HG02610 (cell line): Measurements from ENCODE around the gene FAM25C.
"Not testable (repeated sequence)": the region's sequence is repeated elsewhere in the genome, so short reads cannot be mapped to it uniquely, and the experiment has no call there.

Experiments
- ATAC-seq: cut with Tn5 transposase; IDR thresholded peaks from one replicate; pipeline ENCODE4 v1.9.1; 2021; ENCODE audit warnings: mild to moderate bottlenecking, moderate library complexity; ENCODE audit not compliant: unreplicated experiment

The FAM25C gene

DNA sequence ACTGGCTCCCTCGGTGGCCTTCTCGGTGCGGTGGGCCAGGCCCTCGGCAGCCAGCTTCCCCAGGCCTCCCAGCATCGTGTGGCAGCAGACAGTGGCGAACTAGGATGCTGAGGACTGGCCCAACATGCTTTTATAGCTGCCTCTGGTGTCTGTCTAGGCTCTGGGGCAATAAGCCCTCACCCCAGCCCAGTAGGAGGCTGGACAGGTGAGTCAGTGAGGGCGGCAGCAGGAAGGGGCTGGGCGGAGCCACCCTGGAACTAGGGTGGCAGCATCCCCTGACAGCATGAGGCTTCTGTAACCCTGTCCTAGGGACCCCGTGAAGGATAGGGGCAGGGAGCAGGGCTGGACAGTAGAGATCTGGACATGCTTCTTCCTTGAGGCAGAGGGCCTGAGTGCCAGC is at the start of gene FAM25C:
FAM25C (minus strand) TSS at position 101 of the 400 bp plus-strand sequence; CDS start at position 75, 26 bp downstream.
- ATAC-seq = not testable (repeated sequence)

DNA sequence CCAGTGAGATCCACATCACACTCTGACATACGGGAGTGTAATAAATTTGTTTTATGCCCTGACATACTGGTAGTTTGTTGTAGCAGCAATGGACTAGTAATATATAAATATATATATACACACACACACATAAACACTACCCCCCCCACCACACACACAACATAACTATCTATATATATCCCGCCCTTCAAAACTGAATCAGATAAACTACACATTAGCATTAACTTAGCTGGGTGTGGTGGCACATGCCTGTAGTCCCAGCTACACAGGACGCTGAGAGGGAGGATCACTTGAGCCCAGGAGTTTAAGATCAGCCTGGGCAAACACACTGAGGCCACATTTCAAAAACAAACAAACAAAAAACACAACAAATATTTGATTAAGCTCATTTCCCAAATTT is 45.0 kb upstream of the FAM25C start:
- not testable (repeated sequence) for ATAC-seq

DNA sequence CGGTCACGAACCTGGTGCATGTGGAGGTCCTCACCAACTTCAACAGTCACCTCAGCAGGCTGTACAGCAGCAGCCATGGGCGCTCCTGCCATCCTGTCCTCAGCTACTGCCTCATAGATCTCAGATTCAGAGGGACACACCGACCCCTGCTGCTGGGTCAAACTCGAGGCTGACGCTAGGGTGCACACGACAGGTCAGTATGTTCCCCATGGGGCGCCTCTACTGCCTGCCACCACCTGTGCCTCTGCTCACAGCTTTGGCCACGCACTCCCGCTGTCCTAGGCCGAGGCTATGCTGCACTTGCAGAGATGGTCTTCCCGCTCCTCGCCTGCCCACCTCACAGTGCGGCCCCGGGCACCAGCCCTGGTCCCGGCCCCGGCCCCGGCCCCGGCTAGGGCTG is 31.8 kb upstream of the FAM25C start:
- not testable (repeated sequence) for ATAC-seq

DNA sequence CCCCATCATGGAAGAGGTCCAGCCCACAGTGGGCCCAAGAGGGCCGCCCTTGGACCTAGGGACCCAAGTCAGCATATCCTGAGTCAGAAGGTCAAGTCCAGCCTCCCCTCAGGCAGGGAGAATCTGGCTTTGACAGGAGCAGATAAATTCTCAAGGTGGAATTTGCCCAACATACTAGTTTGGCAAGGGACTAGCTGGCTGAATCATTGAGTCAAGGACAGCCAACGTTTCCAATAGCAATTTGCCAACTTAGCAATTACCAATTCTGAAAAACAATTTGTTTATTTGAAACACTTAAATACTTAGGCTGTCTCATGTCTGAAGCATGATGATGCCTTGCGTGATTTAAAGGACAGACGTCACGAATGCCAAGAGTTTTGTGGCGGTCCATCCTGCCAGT is 2.7 kb upstream of the FAM25C start:
- ATAC-seq = not testable (repeated sequence)

DNA sequence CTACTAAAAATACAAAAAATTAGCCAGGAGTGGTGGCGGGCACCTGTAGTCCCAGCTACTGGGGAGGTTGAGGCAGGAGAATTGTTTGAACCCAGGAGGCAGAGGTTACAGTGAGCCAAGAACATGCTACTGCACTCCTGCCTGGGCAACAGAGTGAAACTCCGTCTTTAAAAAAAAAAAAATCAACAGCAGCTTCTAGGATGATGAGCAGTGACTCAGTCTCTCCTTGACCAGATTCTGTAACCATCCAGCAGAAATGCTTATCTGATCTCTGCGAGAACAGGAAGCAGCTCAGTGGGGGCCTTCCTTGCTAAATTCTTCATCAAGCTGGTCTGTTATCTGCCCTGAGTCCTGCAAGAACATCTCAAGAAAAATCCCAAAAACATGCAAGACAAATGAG is 5.5 kb downstream of the FAM25C start:
- not testable (repeated sequence) for ATAC-seq

DNA sequence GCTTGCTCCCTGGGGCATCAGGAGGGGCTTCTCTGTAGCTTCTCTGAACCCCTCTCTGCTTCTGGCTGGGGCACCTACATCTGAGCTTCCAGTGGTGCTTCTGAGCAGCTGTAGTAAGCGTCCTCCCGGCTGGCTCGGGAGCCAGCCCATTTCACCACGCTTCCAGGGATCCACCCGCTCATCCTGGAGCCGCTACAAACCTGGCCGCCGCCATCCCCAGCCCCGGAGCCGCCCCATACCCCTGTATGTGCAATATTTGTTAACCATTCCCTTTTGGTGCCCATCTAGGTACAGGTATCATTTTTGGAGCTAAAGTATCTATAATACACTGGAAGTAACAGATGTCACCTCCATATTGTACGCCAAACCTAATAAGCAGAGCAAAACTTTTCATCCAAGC is 7.0 kb downstream of the FAM25C start:
- not testable (repeated sequence) for ATAC-seq

DNA sequence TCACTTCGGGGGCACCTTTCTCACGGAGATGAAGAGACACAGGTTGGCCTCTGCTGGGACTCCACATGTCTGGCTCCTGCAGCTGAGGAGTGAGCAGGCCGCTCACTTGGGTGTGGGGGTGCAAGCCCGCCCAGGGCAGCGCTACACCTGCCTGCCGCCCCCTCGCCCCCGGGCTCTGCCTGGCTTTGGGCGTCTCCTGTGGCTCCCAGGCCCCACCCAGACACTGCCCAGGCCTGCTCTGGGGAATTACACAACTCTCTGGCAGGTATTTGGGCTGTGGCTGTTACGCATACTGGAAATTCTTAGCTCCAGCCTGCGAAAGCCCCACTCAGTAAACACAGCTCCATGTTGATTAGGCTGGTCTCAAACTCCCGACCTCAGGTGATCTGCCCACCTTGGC is 7.9 kb downstream of the FAM25C start:
- ATAC-seq = not testable (repeated sequence)

DNA sequence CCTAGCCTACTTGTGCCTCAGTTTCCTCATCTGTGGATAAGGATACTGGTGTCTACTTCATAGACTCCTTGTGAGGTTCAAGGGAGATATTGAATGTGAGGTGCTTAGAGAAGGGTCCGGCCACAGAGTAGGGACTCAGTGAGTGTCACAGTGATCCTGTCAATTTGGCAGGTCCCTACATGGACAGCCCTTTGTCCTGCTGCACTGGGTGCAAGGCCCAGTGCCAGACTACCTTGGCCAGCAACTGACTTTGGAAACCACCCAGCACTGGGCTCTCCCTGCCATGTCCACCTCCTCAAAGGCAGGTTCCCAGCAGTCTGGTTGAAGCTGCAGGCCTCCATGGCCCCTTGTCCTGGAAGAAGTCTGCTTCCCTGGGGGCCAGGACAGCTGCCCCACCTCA is 9.5 kb downstream of the FAM25C start:
- not testable (repeated sequence) for ATAC-seq

DNA sequence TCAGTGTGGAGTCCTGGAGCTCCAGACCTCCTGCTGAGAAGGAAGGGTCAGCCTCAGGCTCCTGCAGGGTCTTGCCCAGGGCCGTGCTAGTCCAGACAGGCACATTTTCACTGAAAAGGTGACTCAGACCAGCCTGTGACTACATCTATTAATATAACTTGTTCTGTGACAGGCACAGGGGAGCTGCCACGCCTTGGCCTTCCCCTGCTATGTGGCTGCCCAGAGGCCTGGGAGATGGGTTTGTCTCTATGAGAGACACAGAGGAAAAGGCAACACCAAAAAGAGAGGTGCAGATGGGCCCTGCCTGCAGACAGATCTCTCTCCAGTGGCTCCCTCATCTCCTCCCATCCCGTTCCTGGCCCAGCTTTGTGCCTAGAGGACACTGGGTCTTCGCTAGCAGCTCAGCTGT is 10.0 kb downstream of the FAM25C start:
- not testable (repeated sequence) for ATAC-seq

DNA sequence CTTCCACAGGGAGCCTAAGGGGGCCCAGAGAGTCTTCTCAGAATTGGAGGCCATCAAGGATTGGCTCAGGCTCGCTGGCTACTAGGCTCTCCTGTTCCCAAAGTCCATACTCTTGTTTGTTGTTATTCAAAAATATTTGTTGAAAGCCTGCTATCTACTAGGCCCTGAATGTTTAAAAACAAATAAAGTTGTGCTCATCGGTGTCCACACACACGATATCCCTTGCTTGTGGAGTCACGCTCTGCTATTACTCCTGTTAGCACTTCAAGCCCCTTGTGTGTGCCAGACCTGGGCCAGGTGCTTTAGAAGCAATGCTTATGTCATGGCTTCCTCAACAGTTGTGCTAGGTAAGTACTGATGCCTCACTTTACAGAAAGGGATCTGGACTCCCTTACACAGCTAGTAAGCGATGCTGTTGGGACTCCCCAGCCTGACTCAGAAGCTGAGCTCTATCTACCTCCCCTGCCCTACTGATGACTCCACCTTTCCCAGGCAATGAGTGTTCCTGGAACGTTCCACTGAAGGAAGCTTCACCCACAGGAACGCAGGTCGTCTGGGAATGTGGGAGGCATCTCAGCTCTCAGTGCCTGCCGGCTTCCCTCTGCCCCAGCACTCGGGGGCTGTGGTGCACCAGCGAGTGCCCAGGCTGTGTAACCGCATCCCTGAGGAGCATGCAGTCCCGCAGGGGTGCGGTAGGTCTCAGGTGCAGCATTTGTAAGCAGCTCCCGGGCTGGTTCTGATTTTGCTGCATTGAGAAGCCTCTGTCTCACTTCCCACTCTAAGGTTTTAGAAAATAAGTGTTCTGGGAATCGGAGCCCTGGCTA is 10.7 kb downstream of the FAM25C start:
- not testable (repeated sequence) for ATAC-seq

DNA sequence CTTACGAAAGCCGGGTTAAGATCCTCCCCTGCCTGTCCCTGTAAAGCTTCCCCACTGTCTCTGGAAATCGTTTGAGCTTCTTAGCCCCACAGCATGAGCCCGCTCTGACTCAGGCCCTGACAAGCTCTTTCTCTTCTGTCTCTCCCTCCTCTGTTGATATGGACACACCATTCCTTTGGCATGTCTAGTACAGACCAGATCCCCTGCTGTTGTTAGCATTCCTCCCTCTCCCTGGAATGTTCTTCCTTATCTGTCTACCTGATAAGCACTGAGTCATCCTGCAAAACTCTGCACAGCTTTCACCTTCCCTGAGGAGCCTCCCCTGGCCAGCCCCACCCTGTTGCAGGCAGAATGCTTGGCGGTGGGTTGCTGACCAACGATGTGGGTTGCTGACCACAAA is 11.6 kb downstream of the FAM25C start:
- not testable (repeated sequence) for ATAC-seq

DNA sequence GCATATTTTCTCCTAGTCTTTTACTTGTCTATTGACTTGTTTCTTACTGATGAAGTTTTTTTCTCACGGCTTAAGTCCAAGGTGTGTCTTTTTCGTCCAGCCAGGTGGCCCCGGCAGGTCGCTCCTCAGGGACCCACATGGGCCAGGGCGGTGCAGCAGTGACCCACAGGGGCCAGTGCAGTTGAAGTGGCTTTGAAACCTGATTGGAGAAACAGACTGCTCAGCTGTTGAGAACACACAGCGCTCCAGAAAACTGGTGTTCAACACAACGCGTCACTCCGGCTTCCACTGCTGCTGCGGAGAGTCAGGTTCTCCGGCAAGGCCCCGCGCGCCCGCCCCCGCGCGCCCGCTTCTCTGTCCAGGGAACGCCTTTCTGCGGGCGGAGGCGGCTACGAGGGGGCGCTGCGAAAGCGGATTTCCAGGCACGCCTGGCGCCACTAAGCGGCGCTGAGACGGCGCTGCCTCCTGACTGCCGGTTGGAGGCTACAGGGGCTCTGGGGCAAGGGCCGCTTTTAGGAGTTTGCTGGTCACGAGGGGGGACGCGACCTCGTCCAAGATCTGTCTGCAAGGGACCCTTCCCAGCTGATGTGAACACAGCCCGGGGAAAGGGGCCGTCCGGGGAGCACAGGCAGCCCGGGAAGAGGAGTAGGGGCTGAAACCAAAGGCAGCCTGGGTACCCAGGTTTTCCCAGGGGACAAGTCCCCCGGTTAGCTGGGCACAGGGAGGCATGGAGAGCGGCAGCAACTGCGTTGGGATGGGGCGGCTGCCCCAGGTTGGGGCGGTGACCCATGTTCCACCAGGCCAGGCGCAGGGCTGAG is 13.0 kb downstream of the FAM25C start:
- not testable (repeated sequence) for ATAC-seq

DNA sequence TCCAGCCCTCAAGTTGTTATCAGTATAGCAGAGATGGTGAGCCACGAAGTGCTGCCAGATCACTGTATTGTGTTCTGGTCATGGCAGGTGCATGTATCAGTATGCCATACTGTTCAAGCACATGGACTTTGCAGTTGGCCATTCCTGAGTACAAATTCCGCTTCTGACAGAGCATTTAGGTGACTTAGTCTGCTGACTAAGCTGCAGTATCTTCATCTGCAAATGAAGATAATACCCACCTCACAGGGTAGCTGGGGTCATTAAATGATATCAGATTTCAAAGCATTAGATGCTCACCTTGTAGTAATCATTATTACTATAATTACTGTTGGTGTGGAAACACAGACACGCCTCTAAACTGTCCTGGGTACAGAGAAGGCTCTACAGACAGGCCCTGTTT is 24.2 kb downstream of the FAM25C start:
- ATAC-seq = not testable (repeated sequence)

DNA sequence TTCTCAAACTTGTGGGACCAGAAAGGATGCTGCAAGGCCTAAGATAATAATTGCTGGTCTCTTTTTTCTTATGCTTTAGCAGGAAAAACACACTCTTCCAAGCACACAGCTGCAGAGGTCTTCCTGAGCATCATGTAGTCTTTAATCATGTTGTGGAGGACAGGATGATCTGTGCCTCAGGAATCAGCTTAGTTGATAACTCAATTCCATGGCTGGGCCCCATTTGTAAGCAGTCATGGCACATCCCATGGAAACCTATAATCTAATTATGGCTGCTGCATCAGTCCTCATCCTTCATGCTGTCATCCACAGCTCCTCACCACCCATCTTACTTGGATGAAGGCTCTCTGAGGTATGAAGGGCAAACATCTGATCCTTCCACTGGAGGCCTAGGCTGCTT is 26.5 kb downstream of the FAM25C start:
- not testable (repeated sequence) for ATAC-seq

DNA sequence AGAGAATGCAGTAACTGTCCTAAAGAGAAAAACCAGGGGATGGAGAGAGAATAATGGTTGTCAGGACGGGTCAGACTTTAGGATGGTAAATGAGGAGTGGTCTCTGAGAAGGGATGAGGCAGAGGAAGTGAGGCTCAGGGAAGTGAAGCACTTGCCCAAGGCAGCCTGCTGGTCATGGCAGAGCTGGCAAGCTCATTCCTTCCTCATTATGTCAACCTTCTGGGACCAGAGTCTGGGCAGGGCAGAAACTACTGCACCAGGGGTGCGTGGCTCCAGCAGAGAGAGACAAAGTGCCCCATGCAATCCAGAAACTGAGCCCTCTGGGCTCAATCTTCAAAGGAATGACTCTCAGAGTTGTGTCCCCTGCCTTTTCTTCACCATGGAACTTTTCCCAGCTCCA is 27.5 kb downstream of the FAM25C start:
- ATAC-seq = not testable (repeated sequence)

DNA sequence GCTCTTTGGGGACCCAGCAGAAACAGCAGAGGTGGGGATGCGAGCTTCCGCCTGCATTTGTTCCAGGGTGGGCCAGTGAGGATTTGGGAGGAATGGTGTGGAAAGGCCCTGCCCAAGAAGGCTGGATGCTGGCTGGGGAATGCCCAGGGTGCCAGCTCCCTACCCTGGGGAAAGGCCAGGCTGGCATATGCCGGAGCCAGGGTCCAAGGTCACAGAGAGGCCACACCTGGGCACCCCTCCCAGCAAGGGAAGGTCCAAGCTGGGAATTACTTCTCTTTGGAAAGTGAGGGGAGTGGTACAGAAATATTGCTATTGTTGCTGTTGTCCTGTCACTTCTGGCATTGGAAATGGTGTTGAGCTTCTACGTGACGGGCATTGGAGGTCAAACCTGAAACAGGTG is 28.0 kb downstream of the FAM25C start:
- ATAC-seq = not testable (repeated sequence)

DNA sequence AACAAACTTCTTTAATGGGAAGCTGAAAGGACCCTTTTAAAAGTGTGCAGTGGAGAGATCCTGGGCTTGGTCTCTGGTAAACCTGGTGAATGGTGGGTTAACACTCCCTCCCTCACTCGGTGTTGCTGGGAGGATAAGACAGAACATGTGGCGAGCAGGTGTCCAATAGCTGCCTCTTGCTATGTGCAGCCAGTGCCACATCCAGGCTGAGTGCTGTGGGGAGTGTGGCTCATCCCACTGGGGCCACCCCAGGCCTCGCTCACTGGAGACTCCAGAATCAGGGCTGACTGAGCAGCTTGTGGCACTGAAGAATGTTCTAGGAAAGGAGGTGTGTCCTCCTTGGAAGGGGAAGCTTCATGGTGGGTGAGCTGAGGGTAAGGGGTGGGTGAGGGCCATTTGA is 29.5 kb downstream of the FAM25C start:
- not testable (repeated sequence) for ATAC-seq

DNA sequence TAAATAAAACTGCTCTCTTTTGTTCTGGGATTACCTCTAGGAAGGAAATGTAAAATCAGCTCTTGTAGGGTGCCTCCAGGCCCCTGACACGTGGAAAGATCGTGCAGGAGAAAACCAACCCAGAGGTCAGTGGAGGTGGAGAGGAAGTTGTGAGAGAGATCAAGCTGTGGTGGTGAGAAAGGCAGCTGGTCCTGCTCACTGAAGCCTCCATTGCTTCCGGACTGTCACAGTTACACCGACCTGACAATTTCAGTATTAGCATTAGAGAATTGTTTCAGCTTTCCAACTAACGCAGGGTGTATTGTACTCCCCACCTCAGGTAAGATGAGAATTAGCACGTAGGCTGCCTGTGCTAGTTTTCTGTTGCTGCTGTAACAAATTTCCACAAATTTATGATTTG is 30.6 kb downstream of the FAM25C start:
- ATAC-seq = peak; percentile 95

DNA sequence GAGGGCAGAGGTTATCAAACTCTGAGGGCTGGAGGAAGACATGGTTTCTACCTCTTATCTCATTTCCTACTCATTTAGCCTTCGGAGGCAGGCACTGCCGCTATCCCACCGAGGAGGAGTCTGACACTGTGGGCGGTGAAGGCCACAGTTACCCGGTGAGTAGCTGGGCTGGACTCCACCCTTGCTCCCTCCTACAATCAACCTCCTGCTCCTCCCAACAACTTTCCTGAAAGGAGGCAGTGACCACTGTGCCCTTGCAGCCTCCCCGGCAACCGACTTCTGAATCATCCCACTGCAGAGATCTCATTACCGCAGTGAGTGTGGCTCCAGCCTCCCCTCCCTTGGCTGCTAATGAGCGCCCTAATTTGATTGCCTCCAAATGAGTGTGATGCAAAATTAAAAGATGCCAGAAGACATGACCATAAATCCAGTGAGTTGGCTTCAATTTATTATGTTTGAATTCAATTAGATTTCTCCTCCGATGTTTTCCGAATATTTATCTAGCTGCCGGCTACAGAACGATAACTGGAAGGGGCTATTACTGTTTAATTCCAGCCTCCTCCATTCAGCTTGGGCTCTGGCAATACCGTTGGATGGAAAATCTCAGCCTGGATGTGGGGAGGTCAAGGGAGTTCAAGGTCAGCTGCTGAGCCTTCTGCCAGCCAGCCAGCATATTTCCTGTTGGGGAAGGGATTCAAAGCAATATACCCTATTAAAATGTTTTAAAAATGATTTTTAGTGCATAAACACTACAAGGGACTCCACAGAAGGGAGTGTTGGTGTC is 35.1 kb downstream of the FAM25C start:
- ATAC-seq = not testable (repeated sequence)

DNA sequence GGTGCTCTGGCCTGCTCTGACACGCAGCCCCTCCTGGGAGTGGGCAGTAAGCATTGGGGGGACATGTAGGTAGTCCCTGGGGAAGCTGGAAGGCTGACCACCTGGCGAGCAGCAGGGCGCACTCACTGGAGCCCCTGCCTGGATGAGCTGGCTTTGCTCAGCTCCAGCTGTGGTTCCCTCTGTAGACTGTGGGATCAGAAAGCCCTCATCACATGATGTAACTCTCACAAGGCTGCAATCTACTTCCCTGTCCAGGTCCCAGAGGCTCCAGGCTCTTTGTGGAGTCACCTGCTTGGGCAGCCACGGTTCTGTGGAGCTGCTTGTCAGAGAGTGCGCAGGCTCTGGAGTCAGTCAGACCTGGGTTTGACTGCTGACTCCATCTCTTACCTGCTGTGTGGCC is 36.8 kb downstream of the FAM25C start:
- not testable (repeated sequence) for ATAC-seq

DNA sequence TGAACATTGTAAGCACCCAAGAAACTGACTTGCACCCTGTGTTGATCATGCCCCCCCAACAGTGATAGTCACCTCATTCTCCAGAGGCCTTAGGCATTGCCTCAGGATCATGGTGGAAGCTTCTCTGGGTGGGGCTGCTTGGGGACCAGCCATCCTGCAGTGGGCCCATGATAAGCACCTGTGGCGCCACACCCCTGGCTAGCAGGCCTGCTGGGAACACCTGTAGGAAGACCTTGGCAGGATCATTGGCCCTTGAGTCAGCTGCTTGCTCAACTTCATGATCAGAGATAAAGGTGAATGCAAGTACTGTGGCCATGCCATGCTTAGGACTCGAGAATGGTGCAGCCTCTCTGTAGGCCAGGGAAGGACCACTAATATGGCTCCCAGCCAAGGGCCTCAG is 38.9 kb downstream of the FAM25C start:
- not testable (repeated sequence) for ATAC-seq
